HEK293 (cell line): ENCODE results near the gene RILPL2.
"Not testable (repeated sequence)": the region's sequence is repeated elsewhere in the genome, so short reads cannot be mapped to it uniquely, and the experiment has no call there.

Source experiments
- CTCF ChIA-PET: fragments of 350-600 bp; formaldehyde crosslinking; extraction: SDS; loops from one replicate; lab custom pipeline; 2021; ENCODE audit warnings: antibody characterized with exemption; lab: Yijun Ruan, JAX
- POLR2A ChIA-PET: fragments of 300-600 bp; formaldehyde crosslinking; extraction: SDS; loops from one replicate; lab custom pipeline; 2020; ENCODE audit warnings: antibody characterized with exemption, inconsistent platforms; lab: Yijun Ruan, JAX
- H3K27ac ChIP-seq: fragments of 200-500 bp; sonication (Bioruptor generic); 2 replicates; pipeline ENCODE4 v1.5.1; 2014; ENCODE audit warnings: low read depth, low read length, control low read depth, inconsistent platforms; ENCODE audit errors: extremely low read depth
- H3K36me3 ChIP-seq, 2 experiments: fragments of 200-500 bp in 1 of 2; sonication (Bioruptor generic) in 1 of 2; 1 replicate in 1 of 2; 2 replicates in 1 of 2; pipeline ENCODE4 v1.5.1; 2014 to 2017; ENCODE audit warnings: inconsistent platforms in 2 of 2, low read length in 2 of 2; ENCODE audit not compliant: control insufficient read depth in 2 of 2, insufficient read depth in 1 of 2
- H3K4me1 ChIP-seq: fragments of 200-500 bp; sonication (Bioruptor generic); 2 replicates; pipeline ENCODE4 v1.5.1; 2014; ENCODE audit warnings: mild to moderate bottlenecking, low read length, inconsistent platforms; ENCODE audit not compliant: control insufficient read depth, insufficient read depth
- H3K4me3 ChIP-seq: 2 replicates; pipeline ENCODE4 v1.5.1; 2011; ENCODE audit warnings: low read depth, mild to moderate bottlenecking, control low read depth, low read length, moderate library complexity
- H3K9me3 ChIP-seq: fragments of 200-500 bp; sonication (Bioruptor generic); 2 replicates; pipeline ENCODE4 v1.5.1; 2014; ENCODE audit warnings: low read depth, low read length, inconsistent platforms; ENCODE audit not compliant: control insufficient read depth, insufficient read depth
- ATF2 ChIP-seq: fragments of 450-650 bp; formaldehyde crosslinking; IDR thresholded peaks from 2 replicates; pipeline ENCODE4 v1.5.1; 2016; ENCODE audit warnings: missing biosample characterization, missing genetic modification characterization, low read depth
- HOXD13 ChIP-seq: sonication (generic); formaldehyde crosslinking; IDR thresholded peaks from 2 replicates; pipeline ENCODE4 v1.8.0; 2022; ENCODE audit warnings: missing genetic modification reagents, borderline replicate concordance
- KLF8 ChIP-seq: fragments of 450-650 bp; formaldehyde crosslinking; IDR thresholded peaks from 2 replicates; pipeline ENCODE4 v1.5.1; 2016; ENCODE audit warnings: missing biosample characterization, missing genetic modification characterization
- MEIS1 ChIP-seq: sonication (generic); formaldehyde crosslinking; IDR thresholded peaks from 2 replicates; pipeline ENCODE4 v1.8.1; 2022; ENCODE audit warnings: missing genetic modification reagents, mild to moderate bottlenecking, borderline replicate concordance
- MZF1 ChIP-seq: fragments of 450-650 bp; formaldehyde crosslinking; IDR thresholded peaks from 2 replicates; pipeline ENCODE4 v1.5.1; 2017; ENCODE audit warnings: missing biosample characterization, missing genetic modification characterization, borderline replicate concordance
- PRDM1 ChIP-seq: fragments of 450-650 bp; formaldehyde crosslinking; IDR thresholded peaks from 2 replicates; pipeline ENCODE4; 2016; ENCODE audit warnings: missing biosample characterization, missing genetic modification characterization
- RBAK ChIP-seq: fragments of 450-650 bp; formaldehyde crosslinking; IDR thresholded peaks from 2 replicates; pipeline ENCODE4 v1.5.1; 2016; ENCODE audit warnings: missing biosample characterization, missing genetic modification characterization
- SP2 ChIP-seq: fragments of 450-650 bp; formaldehyde crosslinking; IDR thresholded peaks from 2 replicates; pipeline ENCODE4 v1.5.1; 2016; ENCODE audit warnings: missing biosample characterization, missing genetic modification characterization
- ZNF121 ChIP-seq: fragments of 450-650 bp; formaldehyde crosslinking; IDR thresholded peaks from 2 replicates; pipeline ENCODE4 v1.5.1; 2016; ENCODE audit warnings: missing biosample characterization, missing genetic modification characterization
- ZNF133 ChIP-seq: fragments of 450-650 bp; formaldehyde crosslinking; IDR thresholded peaks from 2 replicates; pipeline ENCODE4 v1.5.1; 2016; ENCODE audit warnings: missing biosample characterization, missing genetic modification characterization
- ZNF138 ChIP-seq: fragments of 450-650 bp; formaldehyde crosslinking; IDR thresholded peaks from 2 replicates; pipeline ENCODE4 v1.5.1; 2016; ENCODE audit warnings: missing biosample characterization, missing genetic modification characterization, borderline replicate concordance
- ZNF140 ChIP-seq: fragments of 450-650 bp; formaldehyde crosslinking; IDR thresholded peaks from 2 replicates; pipeline ENCODE4 v1.5.1; 2016; ENCODE audit warnings: missing biosample characterization, missing genetic modification characterization
- ZNF19 ChIP-seq: fragments of 450-650 bp; formaldehyde crosslinking; IDR thresholded peaks from 2 replicates; pipeline ENCODE4; 2016; ENCODE audit warnings: missing biosample characterization, missing genetic modification characterization, low read depth
- ZNF214 ChIP-seq: fragments of 450-650 bp; formaldehyde crosslinking; IDR thresholded peaks from 2 replicates; pipeline ENCODE4 v1.5.1; 2017; ENCODE audit warnings: missing biosample characterization, mild to moderate bottlenecking, missing genetic modification characterization, borderline replicate concordance
- ZNF274 ChIP-seq, 2 experiments: fragments of 200-500 bp in 1 of 2; fragments of 450-650 bp in 1 of 2; sonication (Bioruptor generic) in 1 of 2; formaldehyde crosslinking in 1 of 2; IDR thresholded peaks; 2 replicates each; pipeline versions ENCODE4 v1.5.1 to v1.6.1; 2014 to 2016; ENCODE audit warnings: borderline replicate concordance in 1 of 2, inconsistent platforms in 1 of 2, low read length in 1 of 2, missing biosample characterization in 1 of 2, missing genetic modification characterization in 1 of 2
- ZNF341 ChIP-seq: fragments of 450-650 bp; formaldehyde crosslinking; IDR thresholded peaks from 2 replicates; pipeline ENCODE4; 2016; ENCODE audit warnings: low read depth, missing biosample characterization, missing genetic modification characterization
- ZNF37A ChIP-seq: fragments of 450-650 bp; IDR thresholded peaks from 2 replicates; pipeline ENCODE4 v1.5.1; 2018; ENCODE audit warnings: missing biosample characterization, missing genetic modification characterization
- ZNF48 ChIP-seq: fragments of 450-650 bp; formaldehyde crosslinking; IDR thresholded peaks from 2 replicates; pipeline ENCODE4 v1.5.1; 2016; ENCODE audit warnings: missing biosample characterization, missing genetic modification characterization
- ZNF843 ChIP-seq: fragments of 450-650 bp; formaldehyde crosslinking; IDR thresholded peaks from 2 replicates; pipeline ENCODE4 v1.5.1; 2016; ENCODE audit warnings: missing biosample characterization, missing genetic modification characterization
- TF ChIP-seq, protein P1 (sequence below): fragments of 450-650 bp; formaldehyde crosslinking; IDR thresholded peaks from 2 replicates; pipeline ENCODE4 v1.5.1; 2017; ENCODE audit warnings: missing biosample characterization, mild to moderate bottlenecking, missing genetic modification characterization, moderate library complexity

Gene RILPL2

GRCh38 chr12:123481251-123481650, 44.8 kb upstream of the RILPL2 start:
- H3K9me3 ChIP-seq, H3K4me1 ChIP-seq, H3K4me3 ChIP-seq, CTCF ChIA-PET, H3K27ac ChIP-seq, POLR2A ChIA-PET: not testable (repeated sequence)
- H3K36me3 ChIP-seq = peaks cover 5 to 61% of the 10 kb centered on the region in 2 experiments; a peak in 2 of 3 replicates

- TF ChIP-seq RBAK (tag by site-specific recombination) (no peak), ZNF341 (no peak), ZNF274 (IDR thresholded peaks at IDR 0.05; ENCODE audit: low read length) (no peak), ZNF274 (tag by site-specific recombination; IDR thresholded peaks at IDR 0.05; ENCODE audit: borderline replicate concordance) (no peak), PRDM1 (tag by site-specific recombination) (0 out of 2 replicates have a peak, but pooled peaks have one; percentile 27), ZNF140 (tag by site-specific recombination) (no peak), SP2 (tag by site-specific recombination) (no peak)
- Histone ChIP-seq H3K27ac (no peak overlapping the region), H3K36me3 (peaks cover 3 to 63% of the 10 kb centered on the region in 2 experiments; a peak in 2 of 3 replicates), H3K9me3 (no peaks in the 10 kb centered on the region), H3K4me3 (no peak overlapping the region), H3K4me1 (no peaks in the 10 kb centered on the region)
- ChIA-PET CTCF (no interaction called here), POLR2A (interaction anchor here (0.6 kb wide), 2 partner anchors 19 to 508 kb away, joined by 5 read pairs; no protein-coding TSS in a partner anchor)
Observed at GRCh38 chr12:123479442-123480180, 43.1 kb upstream of the RILPL2 start.

- CTCF ChIA-PET = no interaction called here
- Histone ChIP-seq H3K4me1 (no peaks in the 10 kb centered on the region), H3K27ac (no peak overlapping the region), H3K9me3 (no peaks in the 10 kb centered on the region), H3K4me3 (no peak overlapping the region), H3K36me3 (peaks cover 0 to 62% of the 10 kb centered on the region in 2 experiments; a peak in 2 of 3 replicates)
- POLR2A ChIA-PET = no interaction called here
- TF ChIP-seq ZNF37A (tag by site-specific recombination) (no peak), ZNF133 (tag by site-specific recombination) (no peak)
Observed at GRCh38 chr12:123478762-123479161, 42.3 kb upstream of the RILPL2 start.

- TF ChIP-seq ZNF121 (peak; percentile 75), HOXD13 (CRISPR knock-in tag) (no peak)
- ChIA-PET POLR2A (no interaction called here), CTCF (no interaction called here)
- H3K4me3 ChIP-seq = no peak overlapping the region
- no peaks in the 10 kb centered on the region for H3K9me3 ChIP-seq
- H3K36me3 ChIP-seq = peaks cover 3 to 56% of the 10 kb centered on the region in 2 experiments; a peak in 2 of 3 replicates
- no peaks in the 10 kb centered on the region for H3K4me1 ChIP-seq
- no peak overlapping the region for H3K27ac ChIP-seq
Observed at GRCh38 chr12:123478069-123478468, 41.6 kb upstream of the RILPL2 start.

- no peaks in the 10 kb centered on the region for H3K4me1 ChIP-seq
- CTCF ChIA-PET = no interaction called here
- TF ChIP-seq, protein P1, sequence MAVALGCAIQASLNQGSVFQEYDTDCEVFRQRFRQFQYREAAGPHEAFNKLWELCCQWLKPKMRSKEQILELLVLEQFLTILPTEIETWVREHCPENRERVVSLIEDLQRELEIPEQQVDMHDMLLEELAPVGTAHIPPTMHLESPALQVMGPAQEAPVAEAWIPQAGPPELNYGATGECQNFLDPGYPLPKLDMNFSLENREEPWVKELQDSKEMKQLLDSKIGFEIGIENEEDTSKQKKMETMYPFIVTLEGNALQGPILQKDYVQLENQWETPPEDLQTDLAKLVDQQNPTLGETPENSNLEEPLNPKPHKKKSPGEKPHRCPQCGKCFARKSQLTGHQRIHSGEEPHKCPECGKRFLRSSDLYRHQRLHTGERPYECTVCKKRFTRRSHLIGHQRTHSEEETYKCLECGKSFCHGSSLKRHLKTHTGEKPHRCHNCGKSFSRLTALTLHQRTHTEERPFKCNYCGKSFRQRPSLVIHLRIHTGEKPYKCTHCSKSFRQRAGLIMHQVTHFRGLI (tag by site-specific recombination) = no peak
- no peak for TF ChIP-seq MEIS1
- no peak for TF ChIP-seq ZNF48 (tag by site-specific recombination)
- no peak for TF ChIP-seq ZNF214
- no peak for TF ChIP-seq ATF2 (tag by site-specific recombination)
- TF ChIP-seq KLF8 = no peak
- TF ChIP-seq ZNF19 (tag by site-specific recombination) = no peak
- no peak for TF ChIP-seq MZF1
- TF ChIP-seq ZNF843 (tag by site-specific recombination) = no peak
- TF ChIP-seq ZNF138 (tag by site-specific recombination) = no peak
Observed at GRCh38 chr12:123475246-123475703, 38.8 kb upstream of the RILPL2 start.

More at GRCh38 chr12:123475246-123475703, 38.8 kb upstream of the RILPL2 start:
- Histone ChIP-seq H3K4me3 (no peak overlapping the region), H3K36me3 (peaks cover 8 to 64% of the 10 kb centered on the region in 2 experiments; a peak in 2 of 3 replicates), H3K27ac (no peak overlapping the region), H3K9me3 (no peaks in the 10 kb centered on the region)
- POLR2A ChIA-PET = interaction anchor here (1.0 kb wide), 1 partner anchor 29 kb away, joined by 3 read pairs; no protein-coding TSS in a partner anchor
